Left forelimb (tissue), 1 donor: ENCODE results near the gene MGAT3.
"Not testable (repeated sequence)": the region's sequence is repeated elsewhere in the genome, so short reads cannot be mapped to it uniquely, and the experiment has no call there.

ENCODE experiments used
- DNase-seq: peaks from one replicate; pipeline ENCODE4 v3.0.0-alpha.2; 2018; ENCODE audit warnings: low spot score

MGAT3 gene

DNA sequence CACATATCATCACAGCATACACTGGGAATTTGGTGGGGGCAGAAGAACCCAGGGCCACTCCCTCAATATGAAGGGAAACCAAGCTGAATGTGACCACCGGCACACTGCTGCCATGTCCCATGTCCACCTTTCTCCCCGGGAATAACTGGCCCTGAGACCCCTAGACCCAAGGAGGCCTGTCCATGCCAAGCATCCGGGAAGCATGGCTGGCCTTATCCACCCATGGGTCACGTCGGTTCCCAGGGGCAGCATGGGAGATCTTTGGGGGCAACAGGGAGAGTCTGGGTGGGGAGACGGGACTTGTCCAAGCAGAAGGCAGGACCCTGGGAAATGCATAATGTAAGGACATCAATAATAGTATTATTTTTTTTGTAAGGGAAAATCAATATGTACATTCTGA is 34.9 kb downstream of the MGAT3 start:
- DNase-seq: no peak

GRCh38 chr22:39492186-39492585 is 35.4 kb downstream of the MGAT3 start:
- no peak for DNase-seq

DNA sequence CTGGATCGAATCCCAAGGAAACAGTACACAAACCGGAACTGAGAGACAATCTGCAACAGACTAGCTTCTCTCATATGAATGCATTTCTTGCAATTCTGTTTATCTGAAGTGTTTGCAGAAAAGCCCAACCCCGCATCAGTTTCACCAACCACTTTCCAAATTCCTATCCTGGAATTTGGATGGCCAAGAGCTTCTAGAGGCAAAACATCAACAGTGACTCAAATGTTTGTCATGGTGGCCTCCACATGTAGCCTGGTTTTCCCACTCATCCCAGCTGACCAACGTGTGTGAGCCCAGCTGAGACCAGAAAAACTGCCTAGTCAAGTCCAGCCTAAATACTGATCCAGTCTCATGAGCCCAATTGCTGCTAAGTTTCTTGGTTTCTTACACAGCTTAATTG is 36.9 kb downstream of the MGAT3 start:
- no peak for DNase-seq

GRCh38 chr22:39494471-39495120 is 37.8 kb downstream of the MGAT3 start:
- DNase-seq: no peak

- no peak for DNase-seq
Observed at GRCh38 chr22:39496131-39496838, 39.5 kb downstream of the MGAT3 start.

GRCh38 chr22:39497429-39497828 is 40.6 kb downstream of the MGAT3 start:
- no peak for DNase-seq

DNA sequence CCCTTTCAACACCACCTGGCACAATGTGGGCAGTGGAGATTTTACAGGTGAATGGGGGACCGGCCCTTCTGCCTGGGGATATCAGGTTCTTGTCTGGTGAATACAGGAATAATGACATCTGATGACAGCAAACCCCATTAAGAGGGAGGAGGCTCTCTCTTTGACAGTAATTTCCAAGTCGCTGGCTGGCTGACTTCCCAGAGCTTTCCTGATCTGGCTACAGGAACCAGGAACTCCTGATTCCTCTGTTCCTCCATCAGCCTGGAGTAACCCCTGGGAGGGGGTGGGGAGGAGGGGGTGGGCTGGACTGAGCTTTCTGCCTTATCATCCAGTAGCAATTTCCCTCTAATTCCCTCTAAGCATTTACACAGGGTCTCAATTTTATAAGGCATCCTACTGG is 41.6 kb downstream of the MGAT3 start:
- no peak for DNase-seq

- no peak for DNase-seq
Observed at GRCh38 chr22:39498802-39499201, 42.0 kb downstream of the MGAT3 start.

DNA sequence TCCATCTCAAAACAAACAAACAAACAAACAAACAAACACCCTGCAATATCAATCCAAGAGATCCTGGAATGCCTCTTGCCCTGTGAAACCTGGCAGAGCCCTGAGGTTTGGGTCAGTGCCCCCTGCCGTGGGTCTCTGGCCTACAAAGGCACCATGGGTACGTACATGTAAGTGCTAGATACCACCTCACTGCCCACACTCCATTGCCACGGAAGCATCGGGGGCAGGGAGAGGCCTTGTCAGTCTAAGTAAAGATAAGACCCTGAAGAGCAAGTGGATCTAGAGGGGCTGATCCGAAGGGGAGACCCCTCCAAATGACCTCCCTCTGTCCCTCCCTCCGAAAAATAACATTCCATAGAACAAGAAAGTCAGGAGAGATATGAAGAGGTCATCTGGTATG is 43.3 kb downstream of the MGAT3 start:
- no peak for DNase-seq

DNA sequence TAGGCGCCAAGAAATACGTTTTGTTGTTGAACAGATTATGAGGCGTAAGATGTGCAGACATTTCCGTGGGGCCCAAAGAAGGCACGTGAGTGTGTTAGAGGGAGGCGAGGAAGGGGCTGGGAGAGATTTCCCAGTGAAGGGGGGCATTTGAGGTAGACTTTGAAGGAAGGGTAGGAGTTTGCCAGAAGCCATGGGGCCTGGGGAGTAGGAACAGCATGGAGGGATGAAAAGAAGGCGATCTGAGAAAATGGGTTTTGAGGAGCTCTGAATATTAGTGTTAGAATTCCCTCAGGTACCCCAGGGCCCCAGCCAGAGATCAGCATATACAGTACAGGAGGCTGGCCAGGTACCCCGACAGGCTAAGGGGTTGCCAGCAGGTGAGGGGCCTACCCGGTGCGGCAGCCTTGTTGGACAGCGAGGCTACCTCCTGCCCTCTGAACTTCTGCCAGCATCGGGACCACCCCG is 44.9 kb downstream of the MGAT3 start:
- DNase-seq: no peak

GRCh38 chr22:39502109-39502788 is 45.4 kb downstream of the MGAT3 start, which contains the start of gene MIEF1:
Gene MIEF1 (plus strand): TSS chr22:39502290. CDS start chr22:39511295, 9,005 bp downstream.
- peak; percentile 96 for DNase-seq

- no peak for DNase-seq
Observed at GRCh38 chr22:39502789-39503409, 46.1 kb downstream of the MGAT3 start.

DNA sequence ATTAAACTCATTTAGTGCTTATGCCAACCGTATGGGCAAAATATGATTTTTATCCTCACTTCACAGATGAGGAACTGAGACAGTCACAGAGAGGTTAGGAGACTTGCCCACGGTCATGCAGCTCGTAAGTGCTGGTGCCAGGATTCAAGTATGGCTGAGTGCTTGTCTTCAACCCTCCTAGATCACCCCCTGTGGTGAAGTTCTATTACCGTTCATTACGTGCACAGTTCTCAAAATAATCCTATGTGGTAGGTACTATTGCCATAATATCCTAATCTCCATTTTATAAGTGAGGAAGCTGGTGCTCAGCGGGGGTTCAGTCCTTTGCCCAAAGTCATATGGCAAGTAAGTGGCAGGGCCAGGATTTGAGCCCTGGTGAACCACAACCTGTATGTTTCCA is 46.8 kb downstream of the MGAT3 start:
- DNase-seq: no peak

GRCh38 chr22:39504071-39504470 is 47.3 kb downstream of the MGAT3 start:
- no peak for DNase-seq

- DNase-seq: not testable (repeated sequence)
Observed at GRCh38 chr22:39507021-39507420, 50.2 kb downstream of the MGAT3 start.

- no peak for DNase-seq
Observed at GRCh38 chr22:39508393-39508792, 51.6 kb downstream of the MGAT3 start.

- no peak for DNase-seq
Observed at GRCh38 chr22:39510529-39511149, 53.8 kb downstream of the MGAT3 start.

DNA sequence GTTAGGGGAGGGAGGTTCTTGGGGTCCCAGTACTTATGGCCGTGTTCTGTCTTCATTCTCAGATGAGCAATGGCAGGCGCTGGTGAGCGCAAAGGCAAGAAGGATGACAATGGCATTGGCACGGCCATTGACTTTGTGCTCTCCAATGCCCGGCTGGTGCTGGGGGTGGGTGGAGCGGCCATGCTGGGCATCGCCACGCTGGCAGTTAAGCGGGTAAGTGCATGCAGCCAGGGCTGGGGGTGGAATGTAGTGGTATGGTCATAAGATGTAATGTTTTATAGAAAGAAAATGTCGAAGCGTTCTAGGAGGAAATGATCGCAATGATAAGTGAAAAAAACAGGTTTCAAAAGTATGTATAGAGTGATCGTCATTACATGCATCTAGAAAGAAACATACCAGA is 54.4 kb downstream of the MGAT3 start:
- no peak for DNase-seq

- DNase-seq: no peak
Observed at GRCh38 chr22:39512026-39512425, 55.2 kb downstream of the MGAT3 start.

DNA sequence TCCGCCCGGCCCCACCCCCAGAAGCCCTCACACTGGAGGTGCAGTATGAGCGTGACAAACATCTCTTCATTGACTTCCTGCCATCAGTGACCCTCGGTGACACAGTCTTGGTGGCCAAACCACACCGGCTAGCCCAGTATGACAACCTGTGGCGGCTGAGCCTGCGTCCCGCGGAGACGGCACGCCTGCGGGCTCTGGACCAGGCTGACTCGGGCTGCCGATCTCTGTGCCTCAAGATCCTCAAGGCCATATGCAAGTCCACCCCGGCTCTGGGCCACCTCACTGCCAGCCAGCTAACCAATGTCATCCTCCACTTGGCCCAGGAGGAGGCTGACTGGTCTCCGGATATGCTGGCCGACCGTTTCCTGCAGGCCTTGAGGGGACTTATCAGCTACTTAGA is 57.0 kb downstream of the MGAT3 start:
- DNase-seq: no peak

DNA sequence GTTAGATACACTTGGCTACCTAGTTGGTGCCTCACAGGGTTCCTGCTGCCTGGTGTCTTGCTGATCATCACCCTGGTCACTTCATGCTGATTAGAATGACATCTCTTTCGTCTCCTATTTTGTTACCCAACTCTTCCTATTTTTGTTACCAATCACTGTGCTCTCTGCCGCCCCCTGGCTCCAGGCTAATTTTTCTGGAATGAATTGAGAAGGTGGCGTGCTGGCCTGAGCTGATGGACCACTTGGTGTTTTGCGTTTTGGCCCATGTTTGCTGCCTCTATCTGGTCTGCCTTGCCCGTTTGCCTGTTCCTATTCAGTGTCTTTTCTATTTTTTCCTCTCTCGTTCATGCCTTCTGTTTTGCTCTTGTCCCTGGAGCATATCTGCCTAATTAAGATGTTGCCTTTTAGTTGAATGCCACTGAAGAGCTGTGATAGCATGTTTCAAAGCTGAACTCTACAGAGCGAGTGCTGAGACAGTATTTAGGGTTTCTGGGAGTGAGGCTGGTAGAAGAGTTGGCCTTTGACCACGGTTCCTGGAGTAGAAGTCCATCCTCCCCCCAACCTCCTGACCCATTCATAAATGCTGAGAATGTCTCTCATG is 57.7 kb downstream of the MGAT3 start:
- DNase-seq: no peak
